ENCODE measurements around the gene COPS2. TPM values are rescaled to one million over a fixed set of nuclear protein-coding genes. Genes with fewer than 3 reads are reported as not detected.

COPS2 gene
- total and polyA plus RNA-seq, 9 of the 15 experiments (the other 6 are each of a cell fraction or from before 2014, with no cell fraction given), result 66.4 to 154 (median 117) TPM

- TF ChIP-seq PPARD (CRISPR knock-in tag; IDR thresholded peaks at IDR 0.05) (no peak), ZNF408 (CRISPR knock-in tag; IDR thresholded peaks at IDR 0.05; ENCODE audit: low read depth) (no peak), ZNF23 (CRISPR knock-in tag; IDR thresholded peaks at IDR 0.05) (no peak), SNRNP70 (optimal IDR thresholded peaks at IDR 0.05; ENCODE audit: low read depth, low read length) (no peak), PREB (CRISPR knock-in tag; IDR thresholded peaks at IDR 0.05) (no peak), ZNF699 (CRISPR knock-in tag; IDR thresholded peaks at IDR 0.05; ENCODE audit: insufficient replicate concordance) (no peak), MTF1 (CRISPR knock-in tag; IDR thresholded peaks at IDR 0.05; ENCODE audit: borderline replicate concordance) (no peak), ZNF444 (CRISPR knock-in tag; IDR thresholded peaks at IDR 0.05) (no peak), POLR3G (IDR thresholded peaks at IDR 0.05; ENCODE audit: extremely low read depth, insufficient read length, insufficient replicate concordance) (no peak), ZNF592 (IDR thresholded peaks at IDR 0.05) (peak; percentile 96), ERF (CRISPR knock-in tag; IDR thresholded peaks at IDR 0.05) (no peak), IFI16 (CRISPR knock-in tag; IDR thresholded peaks at IDR 0.05) (no peak)
- TF ChIP-seq, protein P1, sequence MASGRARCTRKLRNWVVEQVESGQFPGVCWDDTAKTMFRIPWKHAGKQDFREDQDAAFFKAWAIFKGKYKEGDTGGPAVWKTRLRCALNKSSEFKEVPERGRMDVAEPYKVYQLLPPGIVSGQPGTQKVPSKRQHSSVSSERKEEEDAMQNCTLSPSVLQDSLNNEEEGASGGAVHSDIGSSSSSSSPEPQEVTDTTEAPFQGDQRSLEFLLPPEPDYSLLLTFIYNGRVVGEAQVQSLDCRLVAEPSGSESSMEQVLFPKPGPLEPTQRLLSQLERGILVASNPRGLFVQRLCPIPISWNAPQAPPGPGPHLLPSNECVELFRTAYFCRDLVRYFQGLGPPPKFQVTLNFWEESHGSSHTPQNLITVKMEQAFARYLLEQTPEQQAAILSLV (tag; IDR thresholded peaks at IDR 0.05), result 0 out of 2 replicates have a peak, but pooled peaks have one; percentile 4
- TF ChIP-seq, protein P2, sequence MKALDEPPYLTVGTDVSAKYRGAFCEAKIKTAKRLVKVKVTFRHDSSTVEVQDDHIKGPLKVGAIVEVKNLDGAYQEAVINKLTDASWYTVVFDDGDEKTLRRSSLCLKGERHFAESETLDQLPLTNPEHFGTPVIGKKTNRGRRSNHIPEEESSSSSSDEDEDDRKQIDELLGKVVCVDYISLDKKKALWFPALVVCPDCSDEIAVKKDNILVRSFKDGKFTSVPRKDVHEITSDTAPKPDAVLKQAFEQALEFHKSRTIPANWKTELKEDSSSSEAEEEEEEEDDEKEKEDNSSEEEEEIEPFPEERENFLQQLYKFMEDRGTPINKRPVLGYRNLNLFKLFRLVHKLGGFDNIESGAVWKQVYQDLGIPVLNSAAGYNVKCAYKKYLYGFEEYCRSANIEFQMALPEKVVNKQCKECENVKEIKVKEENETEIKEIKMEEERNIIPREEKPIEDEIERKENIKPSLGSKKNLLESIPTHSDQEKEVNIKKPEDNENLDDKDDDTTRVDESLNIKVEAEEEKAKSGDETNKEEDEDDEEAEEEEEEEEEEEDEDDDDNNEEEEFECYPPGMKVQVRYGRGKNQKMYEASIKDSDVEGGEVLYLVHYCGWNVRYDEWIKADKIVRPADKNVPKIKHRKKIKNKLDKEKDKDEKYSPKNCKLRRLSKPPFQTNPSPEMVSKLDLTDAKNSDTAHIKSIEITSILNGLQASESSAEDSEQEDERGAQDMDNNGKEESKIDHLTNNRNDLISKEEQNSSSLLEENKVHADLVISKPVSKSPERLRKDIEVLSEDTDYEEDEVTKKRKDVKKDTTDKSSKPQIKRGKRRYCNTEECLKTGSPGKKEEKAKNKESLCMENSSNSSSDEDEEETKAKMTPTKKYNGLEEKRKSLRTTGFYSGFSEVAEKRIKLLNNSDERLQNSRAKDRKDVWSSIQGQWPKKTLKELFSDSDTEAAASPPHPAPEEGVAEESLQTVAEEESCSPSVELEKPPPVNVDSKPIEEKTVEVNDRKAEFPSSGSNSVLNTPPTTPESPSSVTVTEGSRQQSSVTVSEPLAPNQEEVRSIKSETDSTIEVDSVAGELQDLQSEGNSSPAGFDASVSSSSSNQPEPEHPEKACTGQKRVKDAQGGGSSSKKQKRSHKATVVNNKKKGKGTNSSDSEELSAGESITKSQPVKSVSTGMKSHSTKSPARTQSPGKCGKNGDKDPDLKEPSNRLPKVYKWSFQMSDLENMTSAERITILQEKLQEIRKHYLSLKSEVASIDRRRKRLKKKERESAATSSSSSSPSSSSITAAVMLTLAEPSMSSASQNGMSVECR (CRISPR knock-in tag; IDR thresholded peaks at IDR 0.05), result peak; percentile 87
- TF ChIP-seq, protein P3, sequence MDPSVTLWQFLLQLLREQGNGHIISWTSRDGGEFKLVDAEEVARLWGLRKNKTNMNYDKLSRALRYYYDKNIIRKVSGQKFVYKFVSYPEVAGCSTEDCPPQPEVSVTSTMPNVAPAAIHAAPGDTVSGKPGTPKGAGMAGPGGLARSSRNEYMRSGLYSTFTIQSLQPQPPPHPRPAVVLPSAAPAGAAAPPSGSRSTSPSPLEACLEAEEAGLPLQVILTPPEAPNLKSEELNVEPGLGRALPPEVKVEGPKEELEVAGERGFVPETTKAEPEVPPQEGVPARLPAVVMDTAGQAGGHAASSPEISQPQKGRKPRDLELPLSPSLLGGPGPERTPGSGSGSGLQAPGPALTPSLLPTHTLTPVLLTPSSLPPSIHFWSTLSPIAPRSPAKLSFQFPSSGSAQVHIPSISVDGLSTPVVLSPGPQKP (CRISPR knock-in tag; IDR thresholded peaks at IDR 0.05), result no peak
These were observed 14.6 kb upstream of the COPS2 start, which contains the start of gene GALK2 (continued) for GRCh38 chr15:49169880-49170597.
